ENCODE results near the gene PRKAB1.

The PRKAB1 gene

DNA sequence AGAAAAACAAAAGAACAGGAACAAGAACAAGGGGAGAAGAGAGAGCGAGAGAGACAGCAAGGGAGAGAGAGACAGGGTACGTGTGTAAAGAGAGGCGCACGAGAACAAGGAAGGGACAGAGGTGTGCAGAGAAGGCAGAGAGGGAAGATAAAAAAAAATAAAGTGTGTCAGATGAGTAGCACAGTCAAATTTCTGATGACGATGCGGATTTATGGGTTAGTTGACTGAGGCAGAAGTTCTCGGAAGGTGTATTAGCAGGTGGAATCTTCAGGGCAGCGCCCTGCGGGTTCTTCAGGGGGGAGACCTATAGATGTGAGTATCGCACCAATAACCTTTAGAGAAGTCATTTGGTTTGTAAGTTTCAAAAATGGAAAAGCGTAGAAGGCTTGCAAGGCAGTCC lies 44.8 kb downstream of the PRKAB1 start:
- no peak for DNase-seq (ENCODE audit: extremely low read depth, low read depth)
- TF ChIP-seq, protein P1, sequence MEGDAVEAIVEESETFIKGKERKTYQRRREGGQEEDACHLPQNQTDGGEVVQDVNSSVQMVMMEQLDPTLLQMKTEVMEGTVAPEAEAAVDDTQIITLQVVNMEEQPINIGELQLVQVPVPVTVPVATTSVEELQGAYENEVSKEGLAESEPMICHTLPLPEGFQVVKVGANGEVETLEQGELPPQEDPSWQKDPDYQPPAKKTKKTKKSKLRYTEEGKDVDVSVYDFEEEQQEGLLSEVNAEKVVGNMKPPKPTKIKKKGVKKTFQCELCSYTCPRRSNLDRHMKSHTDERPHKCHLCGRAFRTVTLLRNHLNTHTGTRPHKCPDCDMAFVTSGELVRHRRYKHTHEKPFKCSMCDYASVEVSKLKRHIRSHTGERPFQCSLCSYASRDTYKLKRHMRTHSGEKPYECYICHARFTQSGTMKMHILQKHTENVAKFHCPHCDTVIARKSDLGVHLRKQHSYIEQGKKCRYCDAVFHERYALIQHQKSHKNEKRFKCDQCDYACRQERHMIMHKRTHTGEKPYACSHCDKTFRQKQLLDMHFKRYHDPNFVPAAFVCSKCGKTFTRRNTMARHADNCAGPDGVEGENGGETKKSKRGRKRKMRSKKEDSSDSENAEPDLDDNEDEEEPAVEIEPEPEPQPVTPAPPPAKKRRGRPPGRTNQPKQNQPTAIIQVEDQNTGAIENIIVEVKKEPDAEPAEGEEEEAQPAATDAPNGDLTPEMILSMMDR (IDR thresholded peaks at IDR 0.05; ENCODE audit: low read depth, low read length) = no peak

DNA sequence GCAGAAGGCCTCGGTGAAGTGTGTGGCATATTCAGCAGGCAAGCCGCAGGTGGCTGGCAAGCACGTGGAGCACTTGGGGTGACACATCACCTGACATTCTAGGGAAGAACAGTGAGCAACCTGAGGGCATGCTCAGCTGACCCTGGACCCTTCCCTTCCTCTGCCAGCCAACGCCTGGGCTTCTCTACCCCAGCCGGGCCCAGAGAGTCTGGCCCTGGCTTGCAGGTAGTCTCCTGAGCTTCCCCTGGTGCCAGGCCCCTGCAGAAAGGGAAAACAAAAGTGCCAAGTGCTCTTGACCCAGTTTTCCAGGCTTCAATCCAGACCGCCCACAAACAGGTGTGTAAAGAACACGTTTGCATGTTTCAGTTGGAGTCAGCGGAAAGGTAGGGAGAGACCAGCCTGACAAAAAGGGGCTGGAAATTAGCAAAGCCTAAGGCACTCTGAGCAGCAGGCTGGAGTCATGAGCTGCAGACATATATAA lies 45.7 kb downstream of the PRKAB1 start:
- TF ChIP-seq, protein P1 (IDR thresholded peaks at IDR 0.05; ENCODE audit: low read depth, low read length) = no peak
- no peak for DNase-seq (ENCODE audit: extremely low read depth, low read depth)

DNA sequence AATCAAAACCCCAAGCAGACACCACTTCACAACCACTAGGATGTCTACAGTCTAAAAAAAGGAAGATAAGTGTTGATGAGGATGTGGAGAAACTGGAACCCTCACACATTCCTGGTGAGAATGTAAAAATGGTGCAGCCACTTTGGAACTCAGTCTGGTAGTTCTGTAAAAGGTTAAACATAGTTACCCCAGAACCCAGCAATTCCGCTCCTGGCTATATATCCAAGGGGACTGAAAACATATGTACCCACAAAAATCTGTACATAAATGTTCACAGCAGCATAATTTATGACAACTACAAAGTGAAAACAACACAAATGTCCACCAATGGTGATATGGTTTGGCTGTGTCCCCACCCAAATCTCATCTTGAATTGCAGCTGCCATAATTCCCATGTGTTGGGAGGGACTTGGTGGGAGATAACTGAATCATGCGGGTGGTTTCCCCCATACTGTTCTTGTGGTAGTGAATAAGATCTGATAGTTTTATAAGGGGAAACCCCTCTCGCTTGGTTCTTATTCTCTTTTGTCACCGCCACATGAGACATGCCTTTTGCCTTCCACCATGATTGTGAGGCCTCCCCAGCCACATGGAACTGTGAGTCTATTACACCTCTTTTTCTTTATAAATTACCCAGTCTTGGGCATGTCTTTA lies 46.8 kb downstream of the PRKAB1 start:
- DNase-seq (ENCODE audit: extremely low read depth, low read depth) = no peak

DNA sequence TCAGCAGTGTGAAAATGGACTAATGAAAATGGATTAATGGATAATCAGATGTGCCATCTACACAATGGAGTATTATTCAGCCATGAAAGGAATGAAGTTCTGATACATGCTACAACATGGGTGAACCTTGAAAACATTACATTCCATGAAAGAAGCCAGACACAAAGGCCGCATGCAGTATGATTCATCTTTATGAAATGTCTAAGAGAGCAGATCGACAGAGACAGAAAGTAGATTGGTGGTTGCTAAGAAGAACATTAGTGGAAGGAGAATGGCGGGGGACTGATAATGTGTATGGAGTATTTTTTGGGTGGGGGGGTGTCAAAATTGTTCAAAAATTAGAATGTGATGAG lies 47.3 kb downstream of the PRKAB1 start:
- TF ChIP-seq, protein P1 (IDR thresholded peaks at IDR 0.05; ENCODE audit: low read depth, low read length) = no peak
- DNase-seq (ENCODE audit: extremely low read depth, low read depth) = no peak

More for the DNA sequence above, 46.8 kb downstream of the PRKAB1 start:
- TF ChIP-seq, protein P1 (IDR thresholded peaks at IDR 0.05; ENCODE audit: low read depth, low read length) = no peak

DNA sequence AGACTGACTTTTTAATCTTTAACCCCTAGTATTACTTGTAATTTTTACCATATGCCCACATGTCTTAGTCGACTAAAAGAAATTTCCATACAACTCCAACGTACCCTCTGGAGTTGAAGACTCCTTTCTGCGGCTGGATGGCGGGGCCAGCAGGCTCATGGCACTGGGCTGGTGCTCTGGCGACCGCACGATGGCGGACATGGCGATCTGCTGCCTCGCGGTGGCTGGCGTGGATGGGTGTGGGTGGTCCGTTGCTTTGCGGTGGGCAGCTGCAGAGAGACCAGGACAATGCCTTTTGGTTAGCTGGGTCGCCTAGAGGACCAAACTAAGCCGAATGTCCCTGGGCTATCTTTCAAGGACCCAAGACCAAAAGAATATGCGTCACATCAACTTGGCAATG lies 50.2 kb downstream of the PRKAB1 start:
- no peak for DNase-seq (ENCODE audit: extremely low read depth, low read depth)
- TF ChIP-seq, protein P1 (IDR thresholded peaks at IDR 0.05; ENCODE audit: low read depth, low read length) = no peak

DNA sequence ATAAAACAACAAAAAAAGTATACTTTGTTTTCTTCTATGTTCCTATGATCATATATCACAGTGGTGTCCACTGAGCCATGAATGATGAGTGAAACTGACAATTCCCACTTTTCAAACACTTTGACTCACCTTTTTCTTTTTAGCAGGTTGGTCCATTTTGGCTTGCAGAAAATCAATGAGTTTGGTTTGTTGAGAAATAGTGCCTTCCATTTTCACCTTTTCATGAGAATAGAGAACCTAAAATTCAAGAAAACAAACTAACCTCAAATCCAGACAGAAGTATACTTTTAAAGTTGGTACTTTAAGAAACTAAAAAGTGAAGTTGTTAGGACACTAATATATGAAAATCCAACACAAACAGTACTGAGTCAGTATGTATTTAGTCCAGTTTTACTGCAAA lies 52.4 kb downstream of the PRKAB1 start:
- DNase-seq (ENCODE audit: extremely low read depth, low read depth) = no peak
- TF ChIP-seq, protein P1 (IDR thresholded peaks at IDR 0.05; ENCODE audit: low read depth, low read length) = no peak

DNA sequence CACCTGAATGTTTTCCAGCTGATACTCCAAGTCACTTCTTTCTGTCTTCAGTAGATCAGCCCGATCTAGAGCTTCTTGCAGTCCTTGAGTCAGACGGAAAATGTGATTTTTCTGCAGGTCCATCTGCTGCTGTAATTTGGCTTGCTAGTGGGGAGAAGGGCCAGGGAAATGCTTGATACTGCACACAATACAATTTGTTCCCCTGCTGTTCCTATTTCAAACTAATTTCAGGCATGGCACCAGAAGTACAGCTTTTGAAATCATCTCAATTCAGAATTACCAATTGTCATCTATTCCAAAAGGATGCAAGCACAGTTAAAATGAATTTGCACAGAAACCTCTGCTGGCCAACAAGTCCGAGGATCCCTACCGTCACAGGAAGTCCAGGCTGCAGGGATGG lies 53.4 kb downstream of the PRKAB1 start:
- TF ChIP-seq, protein P1 (IDR thresholded peaks at IDR 0.05; ENCODE audit: low read depth, low read length) = no peak
- DNase-seq (ENCODE audit: extremely low read depth, low read depth) = no peak
